GM23338 (cell line): Measurements from ENCODE around the gene BRAP. TPM values are rescaled to one million over a fixed set of nuclear protein-coding genes. Genes with fewer than 3 reads are reported as not detected.

Experiments
- ATAC-seq: fragments of 200-7000 bp; cut with Tn5 transposase; 3 replicates; pipeline ENCODE4 v1.9.1; 2020
- DNase-seq: peaks from one replicate; pipeline ENCODE4 v3.0.0-alpha.2; 2015; ENCODE audit warnings: low spot score
- H2AFZ ChIP-seq: fragments of 200-600 bp; sonication (generic); 2 replicates; pipeline ENCODE4 v1.8.0; 2016; ENCODE audit warnings: antibody characterized with exemption, mild to moderate bottlenecking, moderate library complexity
- H3F3A ChIP-seq: fragments of 200-600 bp; sonication (generic); replicated peaks from 2 replicates; pipeline ENCODE4 v1.8.0; 2017; ENCODE audit warnings: antibody characterized with exemption, mixed run types, low read depth
- H3K27ac ChIP-seq: fragments of 200-600 bp; sonication (generic); 2 replicates; pipeline ENCODE4 v1.6.1; 2016; ENCODE audit warnings: low read depth
- H3K27me3 ChIP-seq: fragments of 200-600 bp; sonication (generic); 2 replicates; pipeline ENCODE4 v1.8.0; 2016; ENCODE audit warnings: mild to moderate bottlenecking, mixed run types, moderate library complexity; ENCODE audit not compliant: insufficient read depth
- H3K36me3 ChIP-seq: fragments of 200-600 bp; sonication (generic); 2 replicates; pipeline ENCODE4 v1.8.0; 2016; ENCODE audit warnings: mild to moderate bottlenecking; ENCODE audit not compliant: insufficient read depth
- H3K4me1 ChIP-seq: fragments of 200-600 bp; sonication (generic); 2 replicates; pipeline ENCODE4 v1.8.0; 2016; ENCODE audit warnings: mild to moderate bottlenecking, moderate library complexity; ENCODE audit not compliant: insufficient read depth
- H3K4me2 ChIP-seq: fragments of 200-600 bp; sonication (generic); 2 replicates; pipeline ENCODE4 v1.7.1; 2017; ENCODE audit warnings: mixed run types
- H3K4me3 ChIP-seq: fragments of 200-600 bp; sonication (generic); 2 replicates; pipeline ENCODE4 v1.6.1; 2016; ENCODE audit warnings: mixed run types
- H3K79me2 ChIP-seq: fragments of 200-600 bp; sonication (generic); replicated peaks from 2 replicates; pipeline ENCODE4 v1.8.0; 2017; ENCODE audit warnings: mild to moderate bottlenecking; ENCODE audit not compliant: insufficient read depth
- H3K9me2 ChIP-seq: fragments of 200-600 bp; sonication (generic); 2 replicates; pipeline ENCODE4 v1.8.0; 2017; ENCODE audit not compliant: insufficient read depth
- H4K20me1 ChIP-seq: fragments of 200-600 bp; sonication (generic); replicated peaks from 2 replicates; pipeline ENCODE4 v1.8.0; 2017; ENCODE audit warnings: mild to moderate bottlenecking; ENCODE audit not compliant: insufficient read depth
- H3K27ac Mint-ChIP-seq: 2 replicates; pipeline ENCODE4 v1.8.0; 2020; ENCODE audit warnings: inconsistent platforms, mild to moderate bottlenecking, moderate library complexity, mixed read lengths
- H3K27me3 Mint-ChIP-seq: 3 replicates; pipeline ENCODE4 v1.8.0; 2022; ENCODE audit warnings: low read depth, mild to moderate bottlenecking, moderate library complexity, mixed read lengths, inconsistent platforms; ENCODE audit not compliant: insufficient read depth, poor library complexity
- H3K36me3 Mint-ChIP-seq: 3 replicates; pipeline ENCODE4 v1.8.0; 2021; ENCODE audit warnings: low read depth, mild to moderate bottlenecking, inconsistent platforms, moderate library complexity, mixed read lengths
- H3K4me1 Mint-ChIP-seq: 3 replicates; pipeline ENCODE4 v1.8.0; 2020; ENCODE audit warnings: mild to moderate bottlenecking, inconsistent platforms, mixed read lengths
- H3K4me3 Mint-ChIP-seq: 3 replicates; pipeline ENCODE4 v1.8.0; 2021; ENCODE audit warnings: moderate library complexity, mild to moderate bottlenecking, inconsistent platforms, mixed read lengths
- H3K9me3 Mint-ChIP-seq: 3 replicates; pipeline ENCODE4 v1.8.0; 2020; ENCODE audit warnings: moderate library complexity, mild to moderate bottlenecking, inconsistent platforms, mixed read lengths
- CREB1 ChIP-seq: fragments of 250-450 bp; sonication (Bioruptor Pico); IDR thresholded peaks from 2 replicates; pipeline ENCODE4 v1.5.0; 2020; ENCODE audit warnings: low read depth, mild to moderate bottlenecking, moderate library complexity
- EZH2phosphoT487 ChIP-seq: fragments of 200-600 bp; sonication (generic); IDR thresholded peaks from one replicate; pipeline ENCODE4 v1.8.1; 2018; ENCODE audit warnings: antibody characterized with exemption; ENCODE audit not compliant: unreplicated experiment
- JUNB ChIP-seq: IDR thresholded peaks from one replicate; pipeline ENCODE4 v1.6.1; 2016; ENCODE audit warnings: antibody characterized with exemption; ENCODE audit not compliant: unreplicated experiment
- NANOG ChIP-seq: IDR thresholded peaks from 2 replicates; pipeline ENCODE4 v1.6.1; 2016; ENCODE audit warnings: antibody characterized with exemption, borderline replicate concordance
- STAT1 ChIP-seq: IDR thresholded peaks from one replicate; pipeline ENCODE4 v1.6.1; 2016; ENCODE audit warnings: antibody characterized with exemption; ENCODE audit not compliant: unreplicated experiment
- ZNF114 ChIP-seq: fragments of 250-450 bp; sonication (Bioruptor Pico); IDR thresholded peaks from 2 replicates; pipeline ENCODE4 v1.5.0; 2020; ENCODE audit warnings: mild to moderate bottlenecking, moderate library complexity
- polyA plus RNA-seq: library from polyadenylated mRNA; unstranded; fragments of >200 nt; fragmentation: Nextera tagmentation; extraction: Ambion mirVana; gene quantifications from 2 replicates; pipeline ENCODE4 v1.2.1, GENCODE V29; 2016
- total RNA-seq: library from RNA; depleted of rRNA; stranded (reverse); fragments of >200 nt; shearing (Covaris generic); gene quantifications from 2 replicates; pipeline ENCODE4 v1.2.3, GENCODE V29; 2014
- TF ChIP-seq, protein P1 (sequence below): IDR thresholded peaks from one replicate; pipeline ENCODE4 v1.6.1; 2018; ENCODE audit warnings: antibody characterized with exemption; ENCODE audit not compliant: unreplicated experiment
- TF ChIP-seq, protein P2 (sequence below): IDR thresholded peaks from 2 replicates; pipeline ENCODE4 v1.6.1; 2016; ENCODE audit warnings: antibody characterized with exemption
- TF ChIP-seq, protein P3 (sequence below), 2 experiments: fragments of 200-600 bp in 1 of 2; sonication (generic) in 1 of 2; conservative IDR thresholded peaks; 2 replicates each; pipeline versions ENCODE4 v1.5.1 to v1.6.1; 2016 to 2017; ENCODE audit warnings: antibody characterized with exemption in 2 of 2, low read depth in 2 of 2, mild to moderate bottlenecking in 2 of 2, moderate library complexity in 1 of 2
- TF ChIP-seq, protein P4 (sequence below): fragments of 250-450 bp; sonication (Bioruptor Pico); IDR thresholded peaks from 2 replicates; pipeline ENCODE4 v1.5.0; 2020; ENCODE audit warnings: mild to moderate bottlenecking, moderate library complexity

Gene BRAP
- total and polyA plus RNA-seq, 2 experiments from 2014 or later, result 14.9 to 19.4 TPM

DNA sequence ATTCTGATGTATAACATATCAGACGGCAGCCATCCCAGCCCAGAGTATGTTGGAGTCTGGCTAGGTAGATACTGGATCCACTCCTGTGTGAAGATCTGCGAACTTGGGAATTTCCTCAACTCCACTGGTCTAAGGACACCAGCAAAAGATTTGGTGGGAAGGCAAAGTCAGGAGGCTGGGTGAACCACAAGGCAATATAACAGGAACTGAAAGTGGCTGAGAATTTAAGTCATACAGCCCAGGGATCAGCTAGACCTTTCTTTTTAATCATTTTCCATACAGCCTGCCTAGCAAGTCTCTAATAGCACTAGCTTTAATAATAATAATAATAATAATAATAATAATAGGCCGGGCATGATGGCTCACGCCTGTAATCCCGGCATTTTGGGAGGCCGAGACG is 34.8 kb downstream of the BRAP start:
- H3K9me3 Mint-ChIP-seq, result no peaks in the 10 kb centered on the region
- no peak overlapping the region for H3K27ac ChIP-seq
- no peaks in the 10 kb centered on the region for H3K27me3 Mint-ChIP-seq
- H3K9me2 ChIP-seq, result no peaks in the 10 kb centered on the region
- ATAC-seq (no peak), DNase-seq (no peak)
- no peaks in the 10 kb centered on the region for H3K4me1 Mint-ChIP-seq
- no peaks in the 10 kb centered on the region; the same call in 1 of the 2 replicates for H3F3A ChIP-seq
- no peak for TF ChIP-seq CREB1
- TF ChIP-seq JUNB, result no peak
- TF ChIP-seq, protein P1, sequence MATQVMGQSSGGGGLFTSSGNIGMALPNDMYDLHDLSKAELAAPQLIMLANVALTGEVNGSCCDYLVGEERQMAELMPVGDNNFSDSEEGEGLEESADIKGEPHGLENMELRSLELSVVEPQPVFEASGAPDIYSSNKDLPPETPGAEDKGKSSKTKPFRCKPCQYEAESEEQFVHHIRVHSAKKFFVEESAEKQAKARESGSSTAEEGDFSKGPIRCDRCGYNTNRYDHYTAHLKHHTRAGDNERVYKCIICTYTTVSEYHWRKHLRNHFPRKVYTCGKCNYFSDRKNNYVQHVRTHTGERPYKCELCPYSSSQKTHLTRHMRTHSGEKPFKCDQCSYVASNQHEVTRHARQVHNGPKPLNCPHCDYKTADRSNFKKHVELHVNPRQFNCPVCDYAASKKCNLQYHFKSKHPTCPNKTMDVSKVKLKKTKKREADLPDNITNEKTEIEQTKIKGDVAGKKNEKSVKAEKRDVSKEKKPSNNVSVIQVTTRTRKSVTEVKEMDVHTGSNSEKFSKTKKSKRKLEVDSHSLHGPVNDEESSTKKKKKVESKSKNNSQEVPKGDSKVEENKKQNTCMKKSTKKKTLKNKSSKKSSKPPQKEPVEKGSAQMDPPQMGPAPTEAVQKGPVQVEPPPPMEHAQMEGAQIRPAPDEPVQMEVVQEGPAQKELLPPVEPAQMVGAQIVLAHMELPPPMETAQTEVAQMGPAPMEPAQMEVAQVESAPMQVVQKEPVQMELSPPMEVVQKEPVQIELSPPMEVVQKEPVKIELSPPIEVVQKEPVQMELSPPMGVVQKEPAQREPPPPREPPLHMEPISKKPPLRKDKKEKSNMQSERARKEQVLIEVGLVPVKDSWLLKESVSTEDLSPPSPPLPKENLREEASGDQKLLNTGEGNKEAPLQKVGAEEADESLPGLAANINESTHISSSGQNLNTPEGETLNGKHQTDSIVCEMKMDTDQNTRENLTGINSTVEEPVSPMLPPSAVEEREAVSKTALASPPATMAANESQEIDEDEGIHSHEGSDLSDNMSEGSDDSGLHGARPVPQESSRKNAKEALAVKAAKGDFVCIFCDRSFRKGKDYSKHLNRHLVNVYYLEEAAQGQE, result no peak
- no peak for TF ChIP-seq ZNF114 (CRISPR knock-in tag)
- TF ChIP-seq, protein P2, sequence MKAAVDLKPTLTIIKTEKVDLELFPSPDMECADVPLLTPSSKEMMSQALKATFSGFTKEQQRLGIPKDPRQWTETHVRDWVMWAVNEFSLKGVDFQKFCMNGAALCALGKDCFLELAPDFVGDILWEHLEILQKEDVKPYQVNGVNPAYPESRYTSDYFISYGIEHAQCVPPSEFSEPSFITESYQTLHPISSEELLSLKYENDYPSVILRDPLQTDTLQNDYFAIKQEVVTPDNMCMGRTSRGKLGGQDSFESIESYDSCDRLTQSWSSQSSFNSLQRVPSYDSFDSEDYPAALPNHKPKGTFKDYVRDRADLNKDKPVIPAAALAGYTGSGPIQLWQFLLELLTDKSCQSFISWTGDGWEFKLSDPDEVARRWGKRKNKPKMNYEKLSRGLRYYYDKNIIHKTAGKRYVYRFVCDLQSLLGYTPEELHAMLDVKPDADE, result no peak
- no peak for TF ChIP-seq STAT1
- TF ChIP-seq, protein P3, sequence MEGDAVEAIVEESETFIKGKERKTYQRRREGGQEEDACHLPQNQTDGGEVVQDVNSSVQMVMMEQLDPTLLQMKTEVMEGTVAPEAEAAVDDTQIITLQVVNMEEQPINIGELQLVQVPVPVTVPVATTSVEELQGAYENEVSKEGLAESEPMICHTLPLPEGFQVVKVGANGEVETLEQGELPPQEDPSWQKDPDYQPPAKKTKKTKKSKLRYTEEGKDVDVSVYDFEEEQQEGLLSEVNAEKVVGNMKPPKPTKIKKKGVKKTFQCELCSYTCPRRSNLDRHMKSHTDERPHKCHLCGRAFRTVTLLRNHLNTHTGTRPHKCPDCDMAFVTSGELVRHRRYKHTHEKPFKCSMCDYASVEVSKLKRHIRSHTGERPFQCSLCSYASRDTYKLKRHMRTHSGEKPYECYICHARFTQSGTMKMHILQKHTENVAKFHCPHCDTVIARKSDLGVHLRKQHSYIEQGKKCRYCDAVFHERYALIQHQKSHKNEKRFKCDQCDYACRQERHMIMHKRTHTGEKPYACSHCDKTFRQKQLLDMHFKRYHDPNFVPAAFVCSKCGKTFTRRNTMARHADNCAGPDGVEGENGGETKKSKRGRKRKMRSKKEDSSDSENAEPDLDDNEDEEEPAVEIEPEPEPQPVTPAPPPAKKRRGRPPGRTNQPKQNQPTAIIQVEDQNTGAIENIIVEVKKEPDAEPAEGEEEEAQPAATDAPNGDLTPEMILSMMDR (conservative IDR thresholded peaks at IDR 0.05; ENCODE audit: low read depth in 2 of 2), result no peak
- no peak for TF ChIP-seq EZH2phosphoT487
- no peak for TF ChIP-seq NANOG
- H3K27ac Mint-ChIP-seq, result no peak overlapping the region
- no peak overlapping the region for H3K4me3 ChIP-seq
- no peaks in the 10 kb centered on the region for H3K4me1 ChIP-seq
- peaks cover 60% of the 10 kb centered on the region for H3K36me3 Mint-ChIP-seq
- H4K20me1 ChIP-seq, result peaks cover 3% of the 10 kb centered on the region
- no peak overlapping the region for H2AFZ ChIP-seq
- H3K79me2 ChIP-seq, result no peaks in the 10 kb centered on the region
- no peaks in the 10 kb centered on the region for H3K27me3 ChIP-seq
- H3K36me3 ChIP-seq, result peaks cover 38% of the 10 kb centered on the region
- H3K4me3 Mint-ChIP-seq, result no peak overlapping the region
- H3K4me2 ChIP-seq, result no peak overlapping the region

DNA sequence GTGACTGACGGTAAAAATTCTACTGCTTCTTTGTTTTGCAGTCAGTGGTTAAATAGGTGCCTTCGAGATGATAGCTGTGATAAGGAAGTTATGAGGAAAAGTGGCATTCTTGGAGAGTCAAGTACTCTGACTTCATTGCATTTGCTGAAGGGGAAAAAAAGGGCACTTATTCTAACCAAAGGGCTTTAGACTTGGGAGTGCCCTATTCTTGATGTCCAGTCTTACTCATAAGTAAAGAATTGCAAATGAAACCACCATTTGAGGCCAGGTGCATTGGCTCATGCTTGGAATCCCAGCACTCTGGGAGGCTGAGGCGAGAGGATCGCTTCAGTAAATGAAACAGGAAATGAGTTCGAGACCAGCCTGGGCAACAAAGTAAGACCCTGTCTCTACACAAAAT is 40.3 kb downstream of the BRAP start:
- ATAC-seq (no peak), DNase-seq (no peak)
- Histone ChIP-seq H3K27me3 (no peaks in the 10 kb centered on the region), H2AFZ (no peak overlapping the region), H4K20me1 (peaks cover 6% of the 10 kb centered on the region; the same call in 1 of the 2 replicates), H3K36me3 (peaks cover 19% of the 10 kb centered on the region), H3K4me1 (no peaks in the 10 kb centered on the region), H3K4me3 (no peak overlapping the region), H3K4me2 (no peak overlapping the region), H3K79me2 (no peaks in the 10 kb centered on the region), H3F3A (no peaks in the 10 kb centered on the region; the same call in 1 of the 2 replicates), H3K9me2 (no peaks in the 10 kb centered on the region), H3K27ac (no peak overlapping the region)
- H3K27ac Mint-ChIP-seq, result no peak overlapping the region
- H3K4me3 Mint-ChIP-seq, result no peak overlapping the region
- H3K4me1 Mint-ChIP-seq, result no peaks in the 10 kb centered on the region
- H3K9me3 Mint-ChIP-seq, result no peaks in the 10 kb centered on the region
- H3K36me3 Mint-ChIP-seq, result peaks cover 69% of the 10 kb centered on the region
- H3K27me3 Mint-ChIP-seq, result no peaks in the 10 kb centered on the region
- TF ChIP-seq, protein P4, sequence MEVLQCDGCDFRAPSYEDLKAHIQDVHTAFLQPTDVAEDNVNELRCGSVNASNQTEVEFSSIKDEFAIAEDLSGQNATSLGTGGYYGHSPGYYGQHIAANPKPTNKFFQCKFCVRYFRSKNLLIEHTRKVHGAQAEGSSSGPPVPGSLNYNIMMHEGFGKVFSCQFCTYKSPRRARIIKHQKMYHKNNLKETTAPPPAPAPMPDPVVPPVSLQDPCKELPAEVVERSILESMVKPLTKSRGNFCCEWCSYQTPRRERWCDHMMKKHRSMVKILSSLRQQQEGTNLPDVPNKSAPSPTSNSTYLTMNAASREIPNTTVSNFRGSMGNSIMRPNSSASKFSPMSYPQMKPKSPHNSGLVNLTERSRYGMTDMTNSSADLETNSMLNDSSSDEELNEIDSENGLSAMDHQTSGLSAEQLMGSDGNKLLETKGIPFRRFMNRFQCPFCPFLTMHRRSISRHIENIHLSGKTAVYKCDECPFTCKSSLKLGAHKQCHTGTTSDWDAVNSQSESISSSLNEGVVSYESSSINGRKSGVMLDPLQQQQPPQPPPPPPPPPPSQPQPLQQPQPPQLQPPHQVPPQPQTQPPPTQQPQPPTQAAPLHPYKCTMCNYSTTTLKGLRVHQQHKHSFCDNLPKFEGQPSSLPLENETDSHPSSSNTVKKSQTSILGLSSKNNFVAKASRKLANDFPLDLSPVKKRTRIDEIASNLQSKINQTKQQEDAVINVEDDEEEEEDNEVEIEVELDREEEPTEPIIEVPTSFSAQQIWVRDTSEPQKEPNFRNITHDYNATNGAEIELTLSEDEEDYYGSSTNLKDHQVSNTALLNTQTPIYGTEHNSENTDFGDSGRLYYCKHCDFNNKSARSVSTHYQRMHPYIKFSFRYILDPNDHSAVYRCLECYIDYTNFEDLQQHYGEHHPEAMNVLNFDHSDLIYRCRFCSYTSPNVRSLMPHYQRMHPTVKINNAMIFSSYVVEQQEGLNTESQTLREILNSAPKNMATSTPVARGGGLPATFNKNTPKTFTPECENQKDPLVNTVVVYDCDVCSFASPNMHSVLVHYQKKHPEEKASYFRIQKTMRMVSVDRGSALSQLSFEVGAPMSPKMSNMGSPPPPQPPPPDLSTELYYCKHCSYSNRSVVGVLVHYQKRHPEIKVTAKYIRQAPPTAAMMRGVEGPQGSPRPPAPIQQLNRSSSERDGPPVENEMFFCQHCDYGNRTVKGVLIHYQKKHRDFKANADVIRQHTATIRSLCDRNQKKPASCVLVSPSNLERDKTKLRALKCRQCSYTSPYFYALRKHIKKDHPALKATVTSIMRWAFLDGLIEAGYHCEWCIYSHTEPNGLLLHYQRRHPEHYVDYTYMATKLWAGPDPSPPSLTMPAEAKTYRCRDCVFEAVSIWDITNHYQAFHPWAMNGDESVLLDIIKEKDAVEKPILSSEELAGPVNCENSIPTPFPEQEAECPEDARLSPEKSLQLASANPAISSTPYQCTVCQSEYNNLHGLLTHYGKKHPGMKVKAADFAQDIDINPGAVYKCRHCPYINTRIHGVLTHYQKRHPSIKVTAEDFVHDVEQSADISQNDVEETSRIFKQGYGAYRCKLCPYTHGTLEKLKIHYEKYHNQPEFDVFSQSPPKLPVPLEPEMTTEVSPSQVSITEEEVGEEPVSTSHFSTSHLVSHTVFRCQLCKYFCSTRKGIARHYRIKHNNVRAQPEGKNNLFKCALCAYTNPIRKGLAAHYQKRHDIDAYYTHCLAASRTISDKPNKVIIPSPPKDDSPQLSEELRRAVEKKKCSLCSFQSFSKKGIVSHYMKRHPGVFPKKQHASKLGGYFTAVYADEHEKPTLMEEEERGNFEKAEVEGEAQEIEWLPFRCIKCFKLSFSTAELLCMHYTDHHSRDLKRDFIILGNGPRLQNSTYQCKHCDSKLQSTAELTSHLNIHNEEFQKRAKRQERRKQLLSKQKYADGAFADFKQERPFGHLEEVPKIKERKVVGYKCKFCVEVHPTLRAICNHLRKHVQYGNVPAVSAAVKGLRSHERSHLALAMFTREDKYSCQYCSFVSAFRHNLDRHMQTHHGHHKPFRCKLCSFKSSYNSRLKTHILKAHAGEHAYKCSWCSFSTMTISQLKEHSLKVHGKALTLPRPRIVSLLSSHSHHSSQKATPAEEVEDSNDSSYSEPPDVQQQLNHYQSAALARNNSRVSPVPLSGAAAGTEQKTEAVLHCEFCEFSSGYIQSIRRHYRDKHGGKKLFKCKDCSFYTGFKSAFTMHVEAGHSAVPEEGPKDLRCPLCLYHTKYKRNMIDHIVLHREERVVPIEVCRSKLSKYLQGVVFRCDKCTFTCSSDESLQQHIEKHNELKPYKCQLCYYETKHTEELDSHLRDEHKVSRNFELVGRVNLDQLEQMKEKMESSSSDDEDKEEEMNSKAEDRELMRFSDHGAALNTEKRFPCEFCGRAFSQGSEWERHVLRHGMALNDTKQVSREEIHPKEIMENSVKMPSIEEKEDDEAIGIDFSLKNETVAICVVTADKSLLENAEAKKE (CRISPR knock-in tag), result no peak
